NCI-H748 (cell line): ENCODE results near the gene DCUN1D3.

Source experiments
- DNase-seq: peaks from one replicate; lab custom pipeline; 2025; ENCODE audit not compliant: unreplicated experiment; lab: John Stamatoyannopoulos, UW

Gene DCUN1D3

GRCh38 chr16:20920091-20920490, 19.9 kb upstream of the DCUN1D3 start:
- no peak for DNase-seq

- no peak for DNase-seq
These were observed 18.5 kb upstream of the DCUN1D3 start for GRCh38 chr16:20918486-20919239.

GRCh38 chr16:20916942-20917341, 16.8 kb upstream of the DCUN1D3 start:
- no peak for DNase-seq

GRCh38 chr16:20916289-20916688, 16.1 kb upstream of the DCUN1D3 start:
- DNase-seq = no peak

GRCh38 chr16:20911361-20911760, 11.2 kb upstream of the DCUN1D3 start:
- DNase-seq = no peak

- no peak for DNase-seq
These were observed 10.7 kb upstream of the DCUN1D3 start for GRCh38 chr16:20910781-20911321.

GRCh38 chr16:20906341-20907255, 6.4 kb upstream of the DCUN1D3 start:
- no peak for DNase-seq

- no peak for DNase-seq
These were observed 5.4 kb upstream of the DCUN1D3 start for GRCh38 chr16:20905576-20905975.

GRCh38 chr16:20904507-20905081, 4.4 kb upstream of the DCUN1D3 start:
- DNase-seq = no peak

GRCh38 chr16:20903899-20904506, 3.8 kb upstream of the DCUN1D3 start:
- DNase-seq = no peak

- DNase-seq = no peak
These were observed 3.1 kb upstream of the DCUN1D3 start for GRCh38 chr16:20903116-20903898.

GRCh38 chr16:20902426-20902825, 2.3 kb upstream of the DCUN1D3 start:
- DNase-seq = no peak

GRCh38 chr16:20901436-20902112, 1.4 kb upstream of the DCUN1D3 start:
- DNase-seq = peak; percentile 46

- no peak for DNase-seq
These were observed 894 bp upstream of the DCUN1D3 start for GRCh38 chr16:20901068-20901435.

- no peak for DNase-seq
These were observed 470 bp downstream of the DCUN1D3 start for GRCh38 chr16:20899477-20900298.

GRCh38 chr16:20899071-20899470, 1.1 kb downstream of the DCUN1D3 start:
- no peak for DNase-seq

GRCh38 chr16:20897922-20898321, 2.2 kb downstream of the DCUN1D3 start:
- DNase-seq = no peak

- DNase-seq = no peak
These were observed 2.8 kb downstream of the DCUN1D3 start for GRCh38 chr16:20897253-20897897.
